ENCODE results near the gene ZNF419. TPM values are rescaled to one million over a fixed set of nuclear protein-coding genes. Genes with fewer than 3 reads are reported as not detected.
"Not testable (repeated sequence)": the region's sequence is repeated elsewhere in the genome, so short reads cannot be mapped to it uniquely, and the experiment has no call there.

ZNF419 gene
- total RNA-seq, 2 experiments from 2014 or later, result 5.1 to 6.1 TPM

DNA sequence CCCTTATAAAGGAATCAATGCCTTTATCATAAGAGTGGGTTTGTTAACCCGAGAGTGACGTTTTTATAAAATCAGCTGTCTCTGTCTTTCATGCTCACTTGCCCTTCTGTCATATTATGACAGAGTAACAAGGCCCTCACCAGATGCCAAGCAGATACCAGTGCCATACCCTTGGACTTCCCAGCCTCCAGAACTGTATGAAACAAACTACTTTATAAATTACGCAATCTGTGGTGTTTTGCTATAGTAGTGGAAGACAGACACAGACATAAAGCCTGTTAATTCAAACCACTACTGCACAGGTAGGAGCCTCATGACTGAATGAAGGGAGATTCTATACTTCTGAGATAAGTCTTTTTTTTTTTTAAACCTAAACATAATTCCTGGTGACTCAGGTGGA, 35.2 kb upstream of the ZNF419 start:
- no peak for DNase-seq
- H3K9me3 Mint-ChIP-seq, result peaks cover 51% of the 10 kb centered on the region
- H3K36me3 Mint-ChIP-seq (ENCODE audit: low read depth), result peaks cover 45% of the 10 kb centered on the region
- H3K4me1 Mint-ChIP-seq (ENCODE audit: low read depth), result no peaks in the 10 kb centered on the region
- H3K4me3 Mint-ChIP-seq, result no peak overlapping the region
- H3K27ac Mint-ChIP-seq, result no peak overlapping the region
- intact Hi-C loops (cut with micrococcal nuclease), result no loop called here
- ChIA-PET POLR2A (no interaction called here), CTCF (no interaction called here)
- no peak for TF ChIP-seq CTCF (IDR thresholded peaks at IDR 0.05)
- ATAC-seq, result no peak
- H3K27me3 Mint-ChIP-seq, result no peaks in the 10 kb centered on the region

GRCh38 chr19:57465680-57466381, 21.7 kb upstream of the ZNF419 start:
- H3K27me3 Mint-ChIP-seq, result no peaks in the 10 kb centered on the region
- no peaks in the 10 kb centered on the region for H3K4me1 Mint-ChIP-seq (ENCODE audit: low read depth)
- H3K4me3 Mint-ChIP-seq, result no peak overlapping the region
- no peak overlapping the region for H3K27ac Mint-ChIP-seq
- ATAC-seq (no peak), DNase-seq (peak; percentile 46)
- POLR2A ChIA-PET, result no interaction called here
- intact Hi-C loops (cut with micrococcal nuclease), result no loop called here
- TF ChIP-seq CTCF (IDR thresholded peaks at IDR 0.05), result peak; percentile 57
- H3K9me3 Mint-ChIP-seq, result peaks cover 52% of the 10 kb centered on the region
- CTCF ChIA-PET, result interaction anchor here (0.8 to 1.5 kb wide), 3 partner anchors 11 to 30 kb away, joined by 3 read pairs; no protein-coding TSS in a partner anchor
- peaks cover 33% of the 10 kb centered on the region for H3K36me3 Mint-ChIP-seq (ENCODE audit: low read depth)

DNA sequence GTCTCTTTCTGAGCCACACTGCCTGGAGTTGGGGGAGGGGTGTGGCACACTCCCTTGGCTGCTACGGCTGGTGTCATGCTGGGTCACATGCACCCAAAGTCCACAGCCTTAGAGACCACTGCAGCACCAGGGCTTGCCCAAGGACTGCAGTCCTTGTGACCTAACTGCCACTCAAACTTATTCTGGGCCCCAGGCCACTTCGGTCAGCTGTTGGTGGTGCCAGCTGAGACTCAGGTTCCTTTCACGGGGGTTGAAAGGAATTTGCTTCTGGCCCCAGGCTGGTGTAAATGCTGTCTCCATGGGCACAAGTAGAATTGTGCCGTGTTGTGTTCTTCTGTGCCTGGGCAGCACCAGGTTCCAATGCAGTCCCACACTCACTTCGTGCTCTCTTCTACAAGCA, 21.1 kb upstream of the ZNF419 start:
- H3K36me3 Mint-ChIP-seq (ENCODE audit: low read depth), result peaks cover 36% of the 10 kb centered on the region
- intact Hi-C loops (cut with micrococcal nuclease), result no loop called here
- ChIA-PET POLR2A (no interaction called here), CTCF (interaction anchor here (1.4 kb wide), 1 partner anchor 12 kb away, joined by 3 read pairs; no protein-coding TSS in a partner anchor)
- H3K4me3 Mint-ChIP-seq, result no peak overlapping the region
- H3K9me3 Mint-ChIP-seq, result peaks cover 51% of the 10 kb centered on the region
- no peaks in the 10 kb centered on the region for H3K27me3 Mint-ChIP-seq
- no peak for TF ChIP-seq CTCF (IDR thresholded peaks at IDR 0.05)
- ATAC-seq (no peak), DNase-seq (no peak)
- H3K27ac Mint-ChIP-seq, result no peak overlapping the region
- H3K4me1 Mint-ChIP-seq (ENCODE audit: low read depth), result no peaks in the 10 kb centered on the region

GRCh38 chr19:57473646-57474045, 13.9 kb upstream of the ZNF419 start:
- Mint-ChIP-seq H3K9me3 (peaks cover 78% of the 10 kb centered on the region), H3K36me3 (ENCODE audit: low read depth) (peaks cover 88% of the 10 kb centered on the region), H3K27ac (no peak overlapping the region), H3K4me3 (no peak overlapping the region), H3K4me1 (ENCODE audit: low read depth) (peaks cover 6% of the 10 kb centered on the region), H3K27me3 (no peaks in the 10 kb centered on the region)
- no peak for ATAC-seq
- no peak for DNase-seq
- TF ChIP-seq CTCF (IDR thresholded peaks at IDR 0.05), result no peak
- POLR2A ChIA-PET, result no interaction called here
- intact Hi-C loops (cut with micrococcal nuclease), result no loop called here
- CTCF ChIA-PET, result no interaction called here

- POLR2A ChIA-PET, result interaction anchor here (1.5 kb wide), 1 partner anchor 9 kb away, joined by 7 read pairs; no protein-coding TSS in a partner anchor
- H3K9me3 Mint-ChIP-seq, result peaks cover 52% of the 10 kb centered on the region
- peak within 1 kb of the TSS; percentile 76 for H3K4me3 Mint-ChIP-seq
- H3K36me3 Mint-ChIP-seq (ENCODE audit: low read depth), result peaks cover 56% of the 10 kb centered on the region
- H3K4me1 Mint-ChIP-seq (ENCODE audit: low read depth), result peaks cover 6% of the 10 kb centered on the region
- H3K27me3 Mint-ChIP-seq, result no peaks in the 10 kb centered on the region
- ATAC-seq (peak; percentile 100), DNase-seq (peak; percentile 95)
- CTCF ChIA-PET, result interaction anchor here (0.8 to 1.2 kb wide), 3 partner anchors 22 to 204 kb away, joined by 3 read pairs; partner anchors contain the start of genes ZNF551 and ZNF773
- intact Hi-C loops (cut with micrococcal nuclease), result no loop called here
- H3K27ac Mint-ChIP-seq, result peak within 1 kb of the TSS; percentile 77
- peak; percentile 71 for TF ChIP-seq CTCF (IDR thresholded peaks at IDR 0.05)
Observed at GRCh38 chr19:57477191-57478008, 10.2 kb upstream of the ZNF419 start, which contains the start of gene ZNF772. ZNF772 (minus strand) TSS chr19:57477566; CDS start chr19:57477309, 257 bp downstream.

DNA sequence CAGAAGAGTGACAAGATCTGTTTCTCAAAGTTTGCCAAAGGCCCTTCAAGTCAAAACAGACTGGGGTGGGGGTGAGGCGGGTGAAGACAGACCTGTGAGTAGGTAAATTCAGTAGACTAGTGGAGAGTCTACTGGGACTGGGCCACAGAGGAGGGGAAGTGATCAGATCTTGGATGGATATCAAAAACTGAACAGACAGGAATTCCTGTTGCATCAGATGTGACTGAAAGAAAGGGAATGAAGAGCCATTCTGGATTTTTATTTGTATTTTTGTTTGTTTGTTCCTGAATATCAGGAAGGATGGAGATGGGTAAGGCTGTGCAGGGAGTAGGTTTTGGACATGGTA, 722 bp downstream of the ZNF419 start:
- peak overlapping the region; percentile 54 for H3K4me3 Mint-ChIP-seq
- H3K27me3 Mint-ChIP-seq; H3K27ac Mint-ChIP-seq; intact Hi-C loops (cut with micrococcal nuclease); CTCF ChIA-PET; DNase-seq; ATAC-seq: not testable (repeated sequence)
- H3K4me1 Mint-ChIP-seq (ENCODE audit: low read depth), result peaks cover 14% of the 10 kb centered on the region
- peaks cover 28% of the 10 kb centered on the region for H3K9me3 Mint-ChIP-seq
- POLR2A ChIA-PET, result interaction anchor here (0.7 kb wide), 1 partner anchor 11 kb away, joined by 3 read pairs; the partner anchor contains the start of gene ZNF773
- peaks cover 48% of the 10 kb centered on the region for H3K36me3 Mint-ChIP-seq (ENCODE audit: low read depth)
